HG03571 (cell line): ENCODE measurements around the gene ZBED4.

Experiments used
- ATAC-seq: cut with Tn5 transposase; IDR thresholded peaks from one replicate; pipeline ENCODE4 v1.9.1; 2021; ENCODE audit not compliant: unreplicated experiment

ZBED4 gene

DNA sequence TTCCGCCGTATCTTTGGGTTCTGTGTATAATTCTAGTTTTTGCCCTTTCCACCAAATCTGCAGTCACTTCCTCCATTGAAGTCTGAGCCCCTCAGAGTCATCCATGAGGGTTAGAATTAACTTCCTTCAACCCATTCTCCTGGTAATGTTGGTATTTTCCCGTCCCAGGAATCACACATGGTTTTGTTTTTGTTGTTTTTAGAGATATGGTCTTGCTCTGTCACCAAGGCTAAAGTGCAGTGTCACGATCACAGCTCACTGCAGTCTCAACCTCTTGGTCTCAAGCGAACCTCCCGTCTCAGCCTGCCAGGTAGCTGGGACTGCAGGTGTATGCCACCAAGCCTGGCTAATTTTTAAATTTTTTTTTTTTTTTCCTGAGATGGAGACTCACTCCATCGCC, 18.7 kb downstream of the ZBED4 start:
- ATAC-seq, result no peak

DNA sequence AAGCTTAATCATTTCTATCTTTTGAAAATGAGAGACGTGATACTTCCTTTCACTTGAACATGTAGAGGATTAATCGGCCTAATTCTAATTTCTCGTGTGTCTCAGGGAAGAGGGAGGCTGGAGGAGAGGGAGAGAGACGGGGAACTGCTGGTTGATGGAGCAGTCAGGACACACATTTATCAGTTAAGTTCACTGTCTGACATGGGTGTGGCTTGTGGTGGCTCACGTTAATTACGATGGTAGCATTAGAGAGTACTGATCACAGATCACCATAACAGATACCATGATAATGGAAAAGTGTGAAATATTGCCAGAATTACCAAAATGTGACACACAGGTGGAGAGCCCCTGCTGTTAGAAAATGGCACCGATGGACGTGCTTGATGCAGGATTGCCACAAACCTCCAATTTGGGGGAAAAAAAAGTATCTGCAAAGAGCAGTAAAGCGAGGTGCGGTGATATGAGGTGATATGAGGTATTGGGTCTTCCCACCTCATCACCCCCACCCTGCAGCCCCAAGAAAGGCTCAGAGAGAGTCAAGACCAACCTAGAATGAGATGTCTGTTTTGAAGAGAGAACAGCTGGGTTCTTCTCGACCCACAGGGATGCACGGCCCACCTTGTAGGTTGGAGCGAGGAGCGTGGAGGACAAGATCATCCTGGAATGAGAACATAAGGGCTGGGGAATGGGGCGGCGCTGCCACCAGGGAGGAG, 19.7 kb downstream of the ZBED4 start:
- no peak for ATAC-seq

DNA sequence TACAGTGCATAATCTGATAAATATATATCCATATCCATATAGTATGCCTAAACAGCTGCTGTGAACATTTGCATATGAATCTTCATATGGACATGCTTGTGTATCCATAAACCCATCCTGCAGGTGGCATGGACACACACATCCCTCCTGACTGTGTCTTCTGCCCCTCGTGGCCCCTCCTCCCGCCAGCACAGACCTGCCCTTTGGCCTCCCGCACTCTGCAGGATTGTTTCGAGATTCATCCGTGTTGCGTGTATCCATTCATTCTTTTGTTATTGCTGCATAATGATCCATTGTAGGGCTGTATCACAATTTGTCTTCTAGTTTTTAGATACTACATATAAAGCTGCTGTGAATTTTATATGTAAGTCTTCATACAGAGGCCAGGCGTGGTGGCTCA, 24.0 kb downstream of the ZBED4 start:
- ATAC-seq, result no peak

DNA sequence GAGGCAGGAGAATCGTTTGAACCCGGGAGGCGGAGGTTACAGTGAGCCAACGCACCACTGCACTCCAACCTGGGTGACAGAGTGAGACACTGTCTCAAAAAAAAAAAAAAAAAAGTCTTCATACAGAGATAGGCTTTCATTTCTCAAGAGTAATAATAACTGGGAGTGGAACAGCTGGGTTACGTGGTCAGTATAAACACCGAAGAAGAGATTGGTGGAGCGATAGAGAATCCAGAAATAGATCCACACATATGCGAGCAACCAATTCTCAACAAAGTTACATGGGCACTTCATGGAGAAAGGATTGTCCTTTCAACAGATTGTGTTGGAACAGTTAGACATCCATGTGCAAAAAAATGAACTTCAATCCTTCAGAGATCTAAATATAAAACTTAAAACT, 24.6 kb downstream of the ZBED4 start:
- no peak for ATAC-seq

DNA sequence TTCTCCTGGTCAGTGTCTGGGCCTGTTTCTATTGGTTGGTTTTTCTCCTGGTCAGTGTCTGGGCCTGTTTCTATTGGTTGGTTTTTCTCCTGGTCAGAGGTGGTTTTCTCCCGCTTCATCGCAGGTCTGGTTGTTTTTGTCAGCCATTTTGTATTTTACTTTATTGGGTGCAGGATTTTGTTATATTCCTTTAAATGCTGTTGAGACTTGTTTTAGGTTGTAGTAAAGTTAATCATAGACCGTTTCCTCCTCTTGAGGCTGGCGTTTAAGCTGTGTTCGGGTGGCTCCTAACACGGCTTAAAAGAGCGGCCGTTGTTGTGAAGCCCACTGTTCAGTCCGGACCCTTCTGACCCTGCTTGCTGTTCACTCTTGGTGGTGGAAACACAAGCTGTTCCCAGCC, 26.2 kb downstream of the ZBED4 start:
- ATAC-seq, result no peak

DNA sequence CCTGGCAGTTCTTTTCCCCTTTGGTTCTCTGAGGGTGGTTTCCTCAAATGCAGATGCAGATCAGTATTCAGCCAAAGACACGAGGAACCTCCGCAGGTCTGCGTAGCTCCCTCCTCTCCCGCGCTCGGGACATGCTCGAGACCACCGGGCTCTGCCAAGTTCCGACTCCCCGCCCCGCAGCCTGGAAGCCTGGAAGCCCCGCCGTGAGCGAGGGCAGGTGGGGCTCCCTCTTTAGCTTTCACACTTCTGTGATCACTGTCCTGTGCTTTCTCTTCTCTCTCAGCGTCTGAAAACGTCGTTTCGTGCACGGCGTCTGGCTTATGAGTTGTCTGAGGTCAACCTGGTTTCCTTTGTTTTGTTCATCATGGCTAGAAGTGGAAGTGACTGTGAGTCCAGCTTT, 26.6 kb downstream of the ZBED4 start:
- ATAC-seq, result no peak

DNA sequence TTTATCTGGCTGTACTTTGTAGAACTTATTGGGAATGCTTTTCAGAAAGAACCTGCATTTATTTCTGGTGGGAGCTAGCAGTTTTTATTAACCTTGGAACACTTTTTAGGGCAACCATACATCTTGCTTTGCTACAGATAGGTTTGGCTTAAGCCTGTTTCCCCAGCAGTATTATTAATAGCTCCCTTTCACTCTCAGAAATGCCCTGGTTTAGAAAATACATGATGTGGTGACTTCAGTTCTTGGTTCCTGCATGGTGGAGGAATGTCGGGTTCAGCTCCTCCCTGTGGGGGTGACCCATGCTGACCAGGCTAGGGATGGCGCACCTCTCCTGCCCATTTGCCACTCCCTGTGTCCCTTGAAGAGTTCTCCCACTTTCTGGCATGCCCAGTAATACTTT, 28.2 kb downstream of the ZBED4 start:
- ATAC-seq, result no peak

DNA sequence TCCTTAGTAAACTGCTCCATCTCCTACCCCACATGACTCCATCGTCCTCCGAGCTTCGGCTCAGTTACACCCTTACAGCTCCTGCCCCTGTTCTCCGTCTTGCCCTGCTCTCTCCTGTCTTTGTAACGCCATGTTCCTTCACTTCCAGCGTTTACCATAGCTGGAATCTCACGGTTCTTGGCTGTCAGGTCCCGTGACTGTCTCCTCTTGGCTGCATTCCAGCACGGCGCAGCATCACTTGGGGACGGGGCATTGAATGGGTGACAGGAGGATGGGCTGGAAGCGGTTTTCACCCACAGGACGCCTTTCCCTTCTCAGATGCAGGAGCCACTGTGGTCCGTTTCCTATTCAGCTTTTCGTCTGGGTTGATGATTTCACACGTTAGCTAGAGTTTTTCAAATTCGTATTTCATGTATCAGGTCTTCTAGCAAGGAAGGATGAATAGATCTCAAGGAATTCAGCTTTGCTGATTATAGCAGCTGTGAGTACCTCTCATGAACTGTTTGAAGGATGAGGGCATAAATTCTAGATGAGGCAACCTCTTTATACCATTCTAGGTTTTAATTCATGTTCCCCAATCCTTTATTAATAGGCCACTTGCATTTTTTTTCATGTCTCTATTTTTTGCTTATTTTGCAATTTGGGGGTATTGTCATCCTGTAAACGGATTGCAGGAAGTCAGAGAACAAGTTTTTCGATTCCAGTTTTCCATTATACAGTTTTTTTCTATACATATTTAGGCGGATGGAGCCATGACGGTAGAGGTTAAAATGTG, 29.1 kb downstream of the ZBED4 start:
- ATAC-seq, result no peak

DNA sequence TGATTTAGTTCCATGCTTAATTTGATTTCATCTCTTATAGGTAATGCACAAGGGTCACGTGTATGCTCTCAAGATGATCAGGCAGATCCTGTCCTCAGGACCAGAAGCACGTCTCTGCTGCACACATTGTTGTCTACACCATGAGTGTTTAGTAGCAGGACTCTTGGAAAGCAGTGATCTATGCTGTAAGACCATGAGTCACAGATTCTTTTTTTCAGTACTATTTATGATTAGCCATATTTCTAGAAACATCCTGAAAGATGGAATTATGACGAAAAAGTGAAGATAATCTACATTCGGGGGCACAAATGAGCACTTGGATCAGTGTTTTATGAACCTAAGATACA, 29.6 kb downstream of the ZBED4 start:
- no peak for ATAC-seq

DNA sequence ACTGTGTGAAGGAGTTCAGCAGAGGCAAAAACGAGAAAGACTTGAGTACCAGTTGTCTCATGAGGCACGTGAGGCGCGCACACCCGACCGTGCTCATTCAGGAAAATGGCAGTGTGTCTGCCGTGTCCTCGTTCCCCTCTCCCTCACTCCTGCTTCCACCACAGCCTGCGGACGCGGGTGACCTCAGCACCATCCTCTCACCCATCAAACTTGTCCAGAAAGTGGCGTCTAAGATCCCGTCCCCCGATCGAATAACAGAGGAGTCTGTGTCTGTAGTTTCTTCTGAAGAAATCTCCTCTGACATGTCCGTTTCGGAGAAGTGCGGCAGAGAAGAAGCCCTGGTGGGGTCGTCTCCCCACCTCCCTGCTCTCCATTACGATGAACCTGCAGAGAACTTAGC, 30.4 kb downstream of the ZBED4 start:
- no peak for ATAC-seq

DNA sequence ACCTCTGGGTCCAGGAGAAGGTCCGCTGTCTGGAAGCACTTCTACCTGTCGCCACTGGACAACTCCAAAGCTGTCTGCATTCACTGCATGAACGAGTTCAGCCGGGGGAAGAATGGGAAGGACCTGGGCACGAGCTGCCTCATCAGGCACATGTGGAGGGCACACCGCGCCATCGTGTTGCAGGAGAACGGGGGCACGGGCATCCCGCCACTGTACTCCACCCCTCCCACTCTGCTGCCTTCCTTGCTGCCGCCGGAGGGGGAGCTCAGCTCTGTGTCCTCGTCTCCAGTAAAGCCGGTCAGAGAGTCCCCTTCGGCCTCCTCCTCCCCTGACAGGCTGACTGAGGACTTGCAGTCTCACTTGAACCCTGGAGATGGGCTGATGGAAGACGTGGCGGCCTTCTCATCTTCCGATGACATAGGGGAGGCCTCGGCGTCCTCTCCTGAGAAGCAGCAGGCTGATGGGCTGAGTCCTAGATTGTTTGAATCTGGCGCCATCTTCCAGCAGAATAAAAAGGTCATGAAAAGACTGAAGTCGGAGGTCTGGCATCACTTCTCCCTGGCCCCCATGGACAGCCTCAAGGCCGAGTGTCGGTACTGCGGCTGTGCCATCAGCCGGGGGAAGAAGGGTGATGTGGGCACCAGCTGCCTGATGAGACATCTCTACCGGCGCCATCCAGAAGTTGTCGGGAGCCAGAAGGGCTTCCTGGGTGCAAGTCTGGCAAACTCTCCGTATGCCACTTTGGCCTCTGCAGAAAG, 31.0 kb downstream of the ZBED4 start:
- ATAC-seq, result no peak

DNA sequence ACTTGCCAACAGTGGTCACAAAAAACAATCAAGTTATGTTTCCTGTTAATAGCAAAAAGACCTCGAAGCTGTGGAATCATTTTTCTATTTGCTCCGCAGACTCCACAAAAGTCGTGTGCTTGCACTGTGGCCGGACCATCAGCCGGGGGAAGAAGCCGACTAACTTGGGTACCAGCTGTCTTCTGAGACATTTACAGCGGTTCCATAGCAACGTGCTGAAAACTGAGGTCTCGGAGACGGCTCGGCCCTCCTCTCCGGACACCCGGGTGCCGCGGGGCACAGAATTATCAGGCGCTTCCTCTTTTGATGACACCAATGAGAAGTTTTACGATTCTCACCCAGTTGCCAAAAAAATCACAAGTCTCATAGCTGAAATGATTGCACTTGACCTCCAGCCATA, 31.6 kb downstream of the ZBED4 start:
- no peak for ATAC-seq

DNA sequence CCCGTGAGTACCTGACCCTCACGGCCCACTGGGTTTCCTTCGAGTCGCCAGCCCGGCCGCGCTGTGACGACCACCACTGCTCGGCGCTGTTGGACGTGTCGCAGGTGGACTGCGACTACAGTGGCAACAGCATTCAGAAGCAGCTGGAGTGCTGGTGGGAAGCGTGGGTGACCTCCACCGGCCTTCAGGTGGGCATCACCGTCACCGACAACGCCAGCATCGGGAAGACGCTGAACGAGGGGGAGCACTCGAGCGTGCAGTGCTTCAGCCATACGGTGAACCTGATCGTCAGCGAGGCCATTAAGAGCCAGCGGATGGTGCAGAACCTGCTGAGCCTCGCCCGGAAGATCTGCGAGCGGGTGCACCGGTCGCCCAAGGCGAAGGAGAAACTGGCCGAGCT, 32.2 kb downstream of the ZBED4 start:
- no peak for ATAC-seq

DNA sequence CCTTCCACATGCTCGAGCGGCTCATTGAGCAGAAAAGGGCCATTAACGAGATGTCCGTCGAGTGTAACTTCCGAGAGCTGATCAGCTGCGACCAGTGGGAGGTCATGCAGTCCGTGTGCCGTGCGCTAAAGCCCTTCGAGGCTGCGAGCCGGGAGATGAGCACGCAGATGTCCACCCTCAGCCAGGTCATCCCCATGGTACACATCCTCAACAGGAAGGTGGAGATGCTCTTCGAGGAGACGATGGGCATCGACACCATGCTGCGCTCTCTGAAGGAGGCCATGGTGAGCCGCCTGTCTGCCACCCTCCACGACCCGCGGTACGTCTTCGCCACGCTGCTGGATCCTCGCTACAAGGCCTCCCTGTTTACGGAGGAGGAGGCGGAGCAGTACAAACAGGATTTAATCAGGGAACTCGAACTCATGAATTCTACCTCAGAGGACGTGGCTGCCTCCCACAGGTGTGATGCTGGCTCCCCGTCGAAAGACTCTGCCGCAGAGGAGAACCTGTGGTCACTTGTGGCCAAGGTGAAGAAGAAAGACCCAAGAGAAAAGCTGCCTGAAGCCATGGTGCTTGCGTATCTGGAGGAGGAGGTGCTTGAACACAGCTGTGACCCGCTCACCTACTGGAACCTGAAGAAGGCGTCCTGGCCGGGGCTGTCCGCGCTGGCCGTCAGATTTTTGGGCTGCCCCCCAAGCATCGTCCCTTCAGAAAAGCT, 32.9 kb downstream of the ZBED4 start:
- ATAC-seq, result no peak

DNA sequence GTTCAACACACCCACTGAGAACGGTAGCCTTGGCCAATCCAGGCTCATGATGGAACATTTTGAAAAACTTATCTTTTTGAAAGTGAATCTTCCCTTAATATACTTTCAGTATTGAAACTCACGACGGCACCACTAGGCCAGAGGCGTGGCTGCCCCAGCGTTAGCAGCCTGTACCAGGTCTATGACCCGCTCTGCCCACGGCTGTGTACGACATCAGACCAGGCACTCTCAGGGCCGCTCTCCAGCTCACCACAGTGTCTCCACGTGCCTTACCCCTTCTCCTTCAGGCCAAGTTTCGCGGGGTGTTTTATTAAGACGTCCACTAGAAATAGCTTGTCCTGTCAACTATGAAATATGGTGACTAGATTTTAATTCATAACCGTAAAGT, 33.4 kb downstream of the ZBED4 start:
- no peak for ATAC-seq

DNA sequence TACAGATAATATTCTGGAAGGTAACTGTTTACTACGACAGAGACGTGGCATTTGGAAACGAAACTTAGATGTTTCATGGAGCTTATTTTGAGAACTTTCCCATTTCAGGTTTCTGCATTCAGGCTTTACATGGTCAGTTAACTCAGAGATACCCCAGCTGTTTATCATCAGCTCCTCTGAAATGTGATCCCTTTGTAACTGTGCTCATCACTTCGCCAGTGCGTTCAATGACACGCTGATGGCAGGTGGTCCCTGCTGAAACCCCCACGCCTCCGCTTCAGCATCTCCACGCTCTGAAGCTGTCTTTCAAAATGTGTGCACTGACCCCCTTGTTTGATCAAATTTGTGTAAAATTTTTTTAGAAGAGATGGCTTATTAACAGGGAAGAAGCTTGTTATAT, 34.1 kb downstream of the ZBED4 start:
- no peak for ATAC-seq

DNA sequence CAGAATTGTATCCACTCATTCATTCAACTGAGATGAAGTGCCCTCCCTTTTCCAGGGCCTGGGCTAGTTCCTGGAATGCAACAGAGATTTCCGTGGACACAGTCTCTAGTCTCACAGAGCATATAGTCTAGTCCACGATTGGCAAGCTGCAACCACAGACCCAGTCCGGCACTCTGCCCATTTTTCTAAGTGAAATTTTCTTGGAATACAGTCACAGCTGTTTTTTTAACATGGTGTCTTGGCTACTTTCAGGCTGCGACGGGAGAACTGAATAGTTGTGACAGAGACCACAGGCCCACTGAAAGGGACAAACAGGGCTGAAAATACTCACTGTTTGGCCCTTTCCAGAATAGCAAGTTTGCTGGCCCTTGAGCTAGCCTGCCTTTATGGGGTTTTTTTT, 35.4 kb downstream of the ZBED4 start:
- no peak for ATAC-seq

DNA sequence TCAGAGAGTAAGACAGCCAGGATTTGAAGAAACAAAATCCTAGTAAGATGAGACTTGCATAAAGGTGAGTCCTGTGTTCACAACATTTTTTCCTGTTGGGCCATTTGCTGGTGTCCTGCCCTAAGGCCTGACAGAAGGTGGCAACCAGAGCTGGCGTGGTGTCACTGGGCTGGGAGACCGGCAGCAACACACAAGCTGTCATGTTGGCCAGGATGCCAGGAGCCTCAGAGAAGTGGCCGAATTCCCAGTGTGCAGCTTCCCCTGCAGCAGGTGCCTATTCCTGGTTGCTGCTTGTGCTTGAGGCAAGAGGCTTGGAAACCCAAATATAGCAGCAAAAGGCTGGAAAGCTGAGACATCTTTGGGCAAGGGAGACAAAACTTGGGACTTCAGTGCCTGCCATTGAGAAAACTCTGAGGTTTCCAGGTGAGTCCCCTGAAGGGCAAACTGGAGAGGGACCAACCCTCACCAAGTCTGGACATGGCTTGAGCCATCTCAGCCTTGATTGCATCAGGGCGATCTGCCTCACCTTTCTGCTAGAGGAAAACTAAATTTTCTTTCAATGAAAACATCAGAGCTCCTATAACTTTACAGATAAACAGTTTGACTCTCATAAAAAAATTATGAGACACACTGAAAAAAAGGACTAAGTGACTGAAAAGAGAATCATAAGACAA, 38.7 kb downstream of the ZBED4 start:
- no peak for ATAC-seq

DNA sequence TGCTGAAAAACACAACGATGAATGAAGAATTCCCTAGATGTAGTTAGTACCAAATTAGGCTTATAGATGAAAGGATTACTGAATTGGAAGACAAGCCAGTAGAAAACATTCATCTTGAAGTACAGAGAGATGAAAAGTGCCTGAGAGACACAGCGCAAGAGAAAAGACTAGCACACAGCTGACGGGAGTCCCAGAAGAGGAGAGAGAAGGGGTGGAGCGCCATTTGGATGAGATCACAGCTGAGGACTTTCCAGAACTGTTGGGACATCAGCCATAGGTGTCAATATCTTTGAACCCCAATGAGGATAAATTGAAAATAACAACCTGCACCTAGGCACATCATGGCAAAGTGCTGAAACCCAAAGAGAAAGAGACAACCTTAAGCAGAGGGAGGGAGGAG, 39.4 kb downstream of the ZBED4 start:
- ATAC-seq, result no peak

DNA sequence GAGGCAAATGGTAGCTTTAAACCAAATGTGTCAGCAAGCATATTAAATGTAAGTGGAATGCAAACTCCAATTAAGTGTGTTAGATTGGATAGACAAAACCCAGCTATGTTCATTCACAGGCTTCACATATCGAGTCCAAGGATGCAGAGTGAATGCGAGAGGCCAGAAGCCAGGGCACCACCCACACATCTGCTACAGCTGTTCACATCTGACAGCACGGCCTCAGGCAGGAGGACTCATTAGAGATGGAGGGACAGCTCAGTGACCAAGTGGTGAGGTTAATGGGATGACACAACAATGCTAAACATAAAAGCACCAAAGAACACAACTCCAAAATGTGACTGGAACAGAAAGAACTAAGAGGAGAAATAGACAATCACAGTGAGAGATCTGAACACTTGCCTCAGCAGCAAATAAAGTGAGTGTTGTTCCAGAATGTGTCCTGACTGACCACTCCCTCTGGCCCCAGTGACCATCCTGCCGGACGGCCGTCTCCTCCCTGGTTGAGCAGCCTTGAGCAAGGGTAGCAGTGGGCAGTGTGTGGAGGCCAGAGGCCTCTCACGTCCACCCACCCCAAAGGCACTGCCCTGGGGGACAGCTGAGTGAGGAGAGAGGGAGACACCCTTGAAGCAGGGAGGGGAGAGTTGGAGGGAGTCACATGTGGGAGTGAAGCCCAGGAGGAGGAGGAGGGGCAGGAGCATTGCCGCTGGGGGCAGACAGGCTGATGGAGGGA, 40.8 kb downstream of the ZBED4 start:
- ATAC-seq, result no peak
